HUES64 (cell line): ENCODE results near the gene CFAP299.
"Not testable (repeated sequence)": the region's sequence is repeated elsewhere in the genome, so short reads cannot be mapped to it uniquely, and the experiment has no call there.

Experiments used
- H3K27ac ChIP-seq: 2 replicates; pipeline ENCODE4 v1.7.0; 2013; ENCODE audit warnings: low read depth, low read length, inconsistent platforms
- H3K27me3 ChIP-seq: 2 replicates; pipeline ENCODE4 v1.6.1; 2013; ENCODE audit warnings: mild to moderate bottlenecking, low read length; ENCODE audit not compliant: insufficient read depth
- H3K36me3 ChIP-seq: 2 replicates; pipeline ENCODE4 v1.6.1; 2013; ENCODE audit warnings: mild to moderate bottlenecking, low read length; ENCODE audit not compliant: insufficient read depth
- H3K4me1 ChIP-seq: 2 replicates; pipeline ENCODE4 v1.6.1; 2013; ENCODE audit warnings: mild to moderate bottlenecking, low read length, moderate library complexity; ENCODE audit not compliant: insufficient read depth
- H3K4me3 ChIP-seq: 2 replicates; pipeline ENCODE4 v1.5.1; 2013; ENCODE audit warnings: mild to moderate bottlenecking, low read length, moderate library complexity
- H3K9ac ChIP-seq: 2 replicates; pipeline ENCODE4 v1.6.1; 2013; ENCODE audit warnings: mild to moderate bottlenecking, low read depth, low read length
- H3K9me3 ChIP-seq: 2 replicates; pipeline ENCODE4 v1.6.1; 2013; ENCODE audit warnings: low read depth, low read length; ENCODE audit not compliant: insufficient read depth
- WGBS: fragments of 150-250, 120-280 bp; methylation state at CpG from one replicate; pipeline ENCODE4 v1.1.7; 2013; ENCODE audit warnings: missing lambda C conversion rate; 5-methylcytosine and 5-hydroxymethylcytosine counted together

CFAP299 gene

GRCh38 chr4:80655662-80656061, 320.1 kb downstream of the CFAP299 start:
- Histone ChIP-seq H3K36me3 (no peaks in the 10 kb centered on the region), H3K27me3 (no peaks in the 10 kb centered on the region), H3K9ac (no peak overlapping the region), H3K4me3 (no peak overlapping the region), H3K9me3 (no peaks in the 10 kb centered on the region), H3K27ac (no peak overlapping the region), H3K4me1 (no peaks in the 10 kb centered on the region)
- WGBS = 98% methylated on average over 2 of the region's 2 CpGs

- H3K27ac ChIP-seq = not testable (repeated sequence)
- 96% methylated on average over 3 of the region's 3 CpGs for WGBS
These were observed 334.6 kb downstream of the CFAP299 start for GRCh38 chr4:80670118-80670517.

GRCh38 chr4:80678413-80678812, 342.9 kb downstream of the CFAP299 start:
- no peak overlapping the region for H3K4me3 ChIP-seq
- no peaks in the 10 kb centered on the region for H3K4me1 ChIP-seq
- no peaks in the 10 kb centered on the region for H3K9me3 ChIP-seq
- no peaks in the 10 kb centered on the region for H3K36me3 ChIP-seq
- H3K27me3 ChIP-seq = no peaks in the 10 kb centered on the region
- H3K27ac ChIP-seq = no peak overlapping the region
- H3K9ac ChIP-seq = no peak overlapping the region

More at GRCh38 chr4:80670118-80670517, 334.6 kb downstream of the CFAP299 start:
- not testable (repeated sequence) for H3K4me1 ChIP-seq, H3K36me3 ChIP-seq, H3K4me3 ChIP-seq, H3K27me3 ChIP-seq, H3K9me3 ChIP-seq, H3K9ac ChIP-seq

GRCh38 chr4:80680934-80681333, 345.4 kb downstream of the CFAP299 start:
- no peak overlapping the region for H3K27ac ChIP-seq
- H3K36me3 ChIP-seq = no peaks in the 10 kb centered on the region
- H3K4me3 ChIP-seq = no peak overlapping the region
- no peaks in the 10 kb centered on the region for H3K4me1 ChIP-seq
- H3K27me3 ChIP-seq = no peaks in the 10 kb centered on the region
- no peak overlapping the region for H3K9ac ChIP-seq
- no peaks in the 10 kb centered on the region for H3K9me3 ChIP-seq

GRCh38 chr4:80685214-80685613, 349.7 kb downstream of the CFAP299 start:
- no peaks in the 10 kb centered on the region for H3K9me3 ChIP-seq
- H3K4me1 ChIP-seq = no peaks in the 10 kb centered on the region
- no peaks in the 10 kb centered on the region for H3K27me3 ChIP-seq
- no peak overlapping the region for H3K27ac ChIP-seq
- no peak overlapping the region for H3K4me3 ChIP-seq
- no peaks in the 10 kb centered on the region for H3K36me3 ChIP-seq
- no peak overlapping the region for H3K9ac ChIP-seq

- WGBS = 85% methylated on average over 23 of the region's 23 CpGs
- not testable (repeated sequence) for H3K27me3 ChIP-seq, H3K27ac ChIP-seq, H3K36me3 ChIP-seq, H3K4me3 ChIP-seq, H3K4me1 ChIP-seq, H3K9ac ChIP-seq, H3K9me3 ChIP-seq
These were observed 352.2 kb downstream of the CFAP299 start for GRCh38 chr4:80687736-80688135.

GRCh38 chr4:80694171-80694570, 358.6 kb downstream of the CFAP299 start:
- Histone ChIP-seq H3K9me3 (no peaks in the 10 kb centered on the region), H3K9ac (no peak overlapping the region), H3K27ac (no peak overlapping the region), H3K4me3 (no peak overlapping the region), H3K27me3 (no peaks in the 10 kb centered on the region), H3K4me1 (no peaks in the 10 kb centered on the region), H3K36me3 (no peaks in the 10 kb centered on the region)
- 96% methylated on average over 3 of the region's 3 CpGs for WGBS

GRCh38 chr4:80705311-80705710, 369.8 kb downstream of the CFAP299 start:
- H3K4me1 ChIP-seq = no peaks in the 10 kb centered on the region
- 86% methylated on average over 3 of the region's 3 CpGs for WGBS
- no peaks in the 10 kb centered on the region for H3K9me3 ChIP-seq
- no peaks in the 10 kb centered on the region for H3K36me3 ChIP-seq
- no peak overlapping the region for H3K4me3 ChIP-seq
- no peak overlapping the region for H3K27ac ChIP-seq
- H3K9ac ChIP-seq = no peak overlapping the region
- H3K27me3 ChIP-seq = no peaks in the 10 kb centered on the region

- Histone ChIP-seq H3K36me3 (no peaks in the 10 kb centered on the region), H3K27me3 (no peaks in the 10 kb centered on the region), H3K9ac (no peak overlapping the region), H3K4me1 (no peaks in the 10 kb centered on the region), H3K9me3 (no peaks in the 10 kb centered on the region), H3K4me3 (no peak overlapping the region), H3K27ac (no peak overlapping the region)
- 76% methylated on average over 6 of the region's 6 CpGs for WGBS
These were observed 373.7 kb downstream of the CFAP299 start for GRCh38 chr4:80709082-80709869.

GRCh38 chr4:80710748-80711451, 375.4 kb downstream of the CFAP299 start:
- Histone ChIP-seq H3K9me3 (no peaks in the 10 kb centered on the region), H3K36me3 (no peaks in the 10 kb centered on the region), H3K4me3 (no peak overlapping the region)

GRCh38 chr4:80711956-80712355, 376.4 kb downstream of the CFAP299 start:
- no peaks in the 10 kb centered on the region for H3K4me1 ChIP-seq
- no peak overlapping the region for H3K27ac ChIP-seq
- no peak overlapping the region for H3K4me3 ChIP-seq
- H3K9me3 ChIP-seq = no peaks in the 10 kb centered on the region
- H3K9ac ChIP-seq = no peak overlapping the region
- 97% methylated on average over 1 of the region's 1 CpG for WGBS
- H3K27me3 ChIP-seq = no peaks in the 10 kb centered on the region
- H3K36me3 ChIP-seq = no peaks in the 10 kb centered on the region

More at GRCh38 chr4:80710748-80711451, 375.4 kb downstream of the CFAP299 start:
- H3K4me1 ChIP-seq = no peaks in the 10 kb centered on the region
- H3K27me3 ChIP-seq = no peaks in the 10 kb centered on the region
- WGBS = 74% methylated on average over 5 of the region's 5 CpGs
- no peak overlapping the region for H3K27ac ChIP-seq
- no peak overlapping the region for H3K9ac ChIP-seq
